DMS53 treated with DMSO at 0.1 percent for 48 hours (cell line): ENCODE results near the gene CACNA1C.
A peak's percentile ranks its signal among the peaks of the same experiment; 100 is the strongest.

Source experiments
- DNase-seq: peaks from one replicate; lab custom pipeline; 2025; ENCODE audit not compliant: unreplicated experiment; lab: John Stamatoyannopoulos, UW

CACNA1C gene

DNA sequence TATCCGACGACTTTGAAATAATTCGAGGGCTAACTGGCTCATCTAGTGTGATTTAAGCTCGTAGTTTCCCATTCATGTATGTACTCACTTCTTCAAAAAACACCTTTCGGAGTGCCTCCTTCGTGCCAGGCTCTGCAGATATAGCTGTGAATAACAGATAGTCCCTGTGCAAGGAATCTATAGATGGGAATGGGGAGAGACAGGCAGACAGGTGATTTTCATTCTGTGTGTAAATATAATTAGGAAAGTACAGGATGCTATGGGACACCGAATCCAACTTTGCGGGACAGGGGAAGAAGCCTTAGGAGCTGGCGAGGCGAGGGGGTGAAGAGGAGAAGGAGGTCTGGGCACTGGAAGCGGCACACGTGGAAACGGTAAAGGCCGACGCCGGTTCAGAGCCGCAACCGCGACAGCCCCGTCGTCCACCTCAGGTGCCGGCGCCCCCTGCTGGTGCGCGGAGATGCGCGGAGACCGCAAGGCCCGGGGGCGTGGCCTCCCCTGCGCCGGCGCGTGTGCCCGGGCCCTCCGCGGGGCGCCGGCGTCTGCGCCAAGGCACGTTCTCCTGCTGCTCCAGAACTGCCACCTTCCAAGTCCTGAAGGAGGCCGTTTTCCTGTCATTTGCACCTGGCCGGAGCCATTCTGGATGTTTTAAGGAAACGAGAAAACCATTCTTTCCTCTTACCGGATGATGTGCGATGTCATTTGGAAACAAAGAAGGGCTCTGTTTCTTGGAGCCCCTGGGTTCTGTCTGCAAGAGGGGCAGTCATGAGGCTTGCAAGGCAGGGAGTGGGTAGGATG, 18.0 kb upstream of the CACNA1C start:
- peak; percentile 89 for DNase-seq

- DNase-seq = no peak
These were observed 17.2 kb upstream of the CACNA1C start for GRCh38 chr12:2035431-2036055.

DNA sequence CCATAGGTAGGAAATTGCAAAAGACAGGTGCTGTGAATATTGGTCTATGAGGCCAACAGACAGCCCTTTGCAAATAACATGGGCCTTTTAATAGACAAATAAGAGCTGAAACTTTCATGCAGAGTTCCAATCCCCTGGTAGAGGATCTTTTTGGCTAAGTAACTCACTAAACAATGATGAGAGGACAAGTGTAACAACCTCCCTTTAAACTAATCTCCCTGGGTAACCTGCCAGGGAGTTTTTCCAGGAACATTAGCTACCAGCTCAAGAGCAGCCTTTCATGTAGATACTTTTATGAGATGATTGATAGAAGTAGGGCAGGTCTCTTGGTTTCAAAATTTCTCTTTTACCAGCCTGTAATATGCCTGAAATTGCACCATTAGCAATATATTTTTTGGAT, 13.8 kb upstream of the CACNA1C start:
- DNase-seq = no peak

- no peak for DNase-seq
These were observed 9.7 kb upstream of the CACNA1C start for GRCh38 chr12:2043054-2043453.

DNA sequence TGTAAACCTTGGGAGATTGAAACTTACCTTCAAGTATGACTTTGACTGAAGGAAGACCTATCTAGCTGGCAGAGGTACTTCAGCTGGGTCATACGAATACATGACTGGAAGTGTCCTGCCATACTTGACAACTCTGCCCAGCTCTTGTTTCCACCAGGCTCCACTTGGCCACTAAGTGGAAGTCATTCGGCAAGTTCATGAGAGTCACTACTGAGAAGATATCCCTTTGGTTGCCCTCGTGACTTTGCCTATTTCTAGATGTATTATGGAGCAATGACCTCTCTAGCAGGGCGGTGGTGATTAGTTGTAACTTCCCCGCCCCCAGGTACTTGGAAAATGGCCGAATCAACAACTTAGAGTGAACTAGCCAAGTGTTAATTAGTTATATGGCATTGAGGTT, 8.6 kb upstream of the CACNA1C start:
- no peak for DNase-seq

- no peak for DNase-seq
These were observed 5.8 kb upstream of the CACNA1C start for GRCh38 chr12:2046957-2047356.

DNA sequence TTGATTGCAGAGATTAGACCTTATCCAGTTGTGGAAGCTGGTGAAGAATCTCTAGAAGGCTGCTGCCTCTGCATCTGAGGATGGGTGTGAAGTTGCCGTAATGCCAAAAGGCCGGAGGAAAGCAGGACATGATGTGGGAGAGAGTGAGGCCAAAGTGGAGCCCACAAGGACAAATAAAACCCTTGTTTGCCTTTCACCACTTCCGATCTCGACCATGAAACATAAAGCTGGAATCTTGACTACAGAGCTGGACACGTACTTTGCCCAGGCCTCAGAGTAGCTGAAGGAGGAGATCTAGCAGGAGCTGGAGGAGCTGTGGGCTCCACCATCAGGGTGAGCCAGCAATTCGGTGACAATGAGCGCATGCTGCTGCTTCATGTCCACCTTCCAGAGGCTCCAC, 5.0 kb upstream of the CACNA1C start:
- DNase-seq = no peak

DNA sequence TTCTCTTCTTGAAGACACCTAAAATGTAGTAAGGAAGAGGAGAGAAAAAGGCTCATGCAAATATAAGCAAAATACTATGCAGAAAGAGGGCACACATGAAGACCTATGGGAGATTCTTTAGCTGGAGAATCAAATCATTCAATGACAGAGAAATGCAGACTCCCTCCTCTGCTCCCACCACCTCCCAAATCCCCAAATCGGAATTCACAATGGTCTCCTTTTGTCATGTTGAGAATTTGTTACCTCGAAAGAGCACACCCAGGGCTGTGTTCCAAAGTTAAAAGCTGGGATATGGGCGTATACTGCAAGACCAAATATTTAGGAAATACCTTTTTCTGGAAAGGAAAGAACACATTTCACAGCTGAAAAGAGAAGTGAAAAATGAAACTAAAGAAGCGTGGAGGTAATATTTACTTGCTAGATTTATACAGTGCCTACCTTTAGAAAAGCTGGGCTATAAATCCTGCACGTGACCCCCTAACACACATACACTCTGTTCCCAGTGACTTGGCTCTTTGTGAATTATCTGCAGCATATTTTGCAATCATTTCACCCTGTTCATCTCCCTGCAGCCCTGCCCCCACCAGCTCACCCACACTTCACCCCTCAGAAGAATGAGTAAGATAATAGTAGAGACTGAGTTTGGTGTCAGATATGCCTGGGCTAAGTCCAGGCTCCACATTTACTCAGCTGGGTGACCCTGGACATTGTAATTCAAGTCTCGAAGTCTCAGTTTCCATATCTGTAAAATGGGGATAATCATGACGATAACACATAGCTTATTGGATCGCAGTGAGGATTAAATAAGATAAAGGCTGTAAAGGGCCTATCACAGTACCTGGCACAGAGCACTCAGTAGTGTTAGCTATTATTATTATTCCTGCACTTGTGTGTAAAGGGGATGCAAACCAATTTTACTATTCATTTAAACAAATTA, 2.9 kb upstream of the CACNA1C start:
- DNase-seq = no peak

- DNase-seq = no peak
These were observed 826 bp upstream of the CACNA1C start for GRCh38 chr12:2051700-2052621.

GRCh38 chr12:2053691-2054090, 904 bp downstream of the CACNA1C start:
- DNase-seq = no peak

- DNase-seq = no peak
These were observed 1.6 kb downstream of the CACNA1C start for GRCh38 chr12:2054091-2055018.

DNA sequence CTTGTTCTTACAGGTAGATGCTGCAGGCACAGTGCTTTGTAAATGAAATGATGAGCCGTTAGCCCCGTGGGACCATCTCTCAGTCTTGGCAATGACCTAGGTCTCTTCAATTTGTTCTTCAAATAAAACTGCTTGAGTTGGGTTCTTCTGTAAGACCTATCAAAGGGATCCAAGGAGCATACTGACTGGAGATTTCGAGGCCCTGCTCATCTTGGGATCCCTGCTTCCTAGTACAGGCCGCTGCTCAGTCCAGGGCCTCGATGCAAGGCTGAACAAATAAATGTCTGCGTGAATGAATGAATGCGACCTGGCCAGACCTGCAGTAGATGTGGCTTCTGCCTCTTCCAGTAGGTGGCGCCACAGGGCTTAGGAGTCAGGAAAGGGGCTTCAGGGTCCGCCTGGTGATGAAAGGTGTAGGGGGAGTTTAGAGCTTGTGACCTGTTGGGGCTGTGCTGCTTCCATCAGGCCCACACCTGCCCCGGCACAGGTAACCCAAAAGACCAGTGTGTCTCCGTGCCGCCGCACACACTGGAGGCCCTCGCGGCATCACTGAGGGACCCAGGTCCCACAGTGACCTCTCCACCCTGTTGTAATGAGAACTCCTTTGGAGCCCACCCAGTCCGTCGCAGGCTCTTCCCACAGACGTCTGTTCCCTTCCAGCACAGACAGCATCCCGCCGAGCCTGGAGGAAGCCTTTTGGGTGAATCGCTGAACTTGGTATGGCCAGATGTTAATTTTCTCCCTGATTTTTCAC, 4.4 kb downstream of the CACNA1C start:
- no peak for DNase-seq

- DNase-seq = no peak
These were observed 5.1 kb downstream of the CACNA1C start for GRCh38 chr12:2057795-2058408.

GRCh38 chr12:2058837-2059236, 6.0 kb downstream of the CACNA1C start:
- no peak for DNase-seq

DNA sequence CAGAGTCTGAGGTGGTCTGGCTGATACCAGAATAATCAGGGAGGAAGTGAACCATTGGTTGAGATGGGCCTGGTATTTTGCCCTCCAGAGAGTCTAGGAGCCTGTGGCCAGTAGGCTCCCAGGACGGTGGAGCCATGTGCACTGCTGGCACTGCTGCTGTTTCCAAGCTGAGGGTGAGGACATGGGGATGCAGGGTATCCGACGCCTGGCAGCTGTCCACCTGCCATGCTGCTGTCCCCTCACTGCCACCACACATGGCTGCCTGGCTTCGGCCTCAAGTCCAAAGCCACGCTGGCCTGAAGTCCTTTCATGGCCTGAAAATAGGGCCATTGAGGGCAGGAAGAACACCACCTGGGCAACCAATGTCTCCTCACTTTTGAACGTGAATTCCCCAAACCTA, 8.6 kb downstream of the CACNA1C start:
- no peak for DNase-seq

- DNase-seq = no peak
These were observed 11.3 kb downstream of the CACNA1C start for GRCh38 chr12:2064071-2064507.

GRCh38 chr12:2068653-2069052, 15.9 kb downstream of the CACNA1C start:
- DNase-seq = no peak

GRCh38 chr12:2070440-2071045, 17.8 kb downstream of the CACNA1C start:
- no peak for DNase-seq
